Dendritic cell treated with granulocyte-macrophage colony-stimulating factor and Interleukin-4, amounts not matched to agents 40 ng/mL and 50 ng/mL, for 4 days (primary cell): ENCODE measurements around the gene GATA3.

Source experiments
- H3K27ac Mint-ChIP-seq: one replicate; pipeline ENCODE4 v1.8.0; 2022; ENCODE audit warnings: mild to moderate bottlenecking, mixed read lengths
- H3K27me3 Mint-ChIP-seq: one replicate; pipeline ENCODE4 v1.8.0; 2022; ENCODE audit warnings: mild to moderate bottlenecking, mixed read lengths
- H3K36me3 Mint-ChIP-seq: one replicate; pipeline ENCODE4 v1.8.0; 2022; ENCODE audit warnings: low read depth, mixed read lengths
- H3K4me1 Mint-ChIP-seq: one replicate; pipeline ENCODE4 v1.8.0; 2022; ENCODE audit warnings: low read depth, mixed read lengths
- H3K4me3 Mint-ChIP-seq: one replicate; pipeline ENCODE4 v1.8.0; 2022; ENCODE audit warnings: mild to moderate bottlenecking, moderate library complexity, mixed read lengths
- H3K9me3 Mint-ChIP-seq: one replicate; pipeline ENCODE4 v1.8.0; 2022; ENCODE audit warnings: mixed read lengths
- intact Hi-C: fragments of 100-400 bp; cut with micrococcal nuclease; formaldehyde crosslinking; loops from one replicate; pipeline ENCODE4 v1.15.0; 2022

The GATA3 gene

GRCh38 chr10:8043569-8044306 lies 10.8 kb upstream of the GATA3 start:
- H3K4me3 Mint-ChIP-seq = no peak overlapping the region
- H3K9me3 Mint-ChIP-seq = no peaks in the 10 kb centered on the region
- no peak overlapping the region for H3K27ac Mint-ChIP-seq
- H3K27me3 Mint-ChIP-seq = peaks cover 97% of the 10 kb centered on the region
- intact Hi-C loops = no loop called here
- no peaks in the 10 kb centered on the region for H3K36me3 Mint-ChIP-seq
- H3K4me1 Mint-ChIP-seq = peaks cover 37% of the 10 kb centered on the region

DNA sequence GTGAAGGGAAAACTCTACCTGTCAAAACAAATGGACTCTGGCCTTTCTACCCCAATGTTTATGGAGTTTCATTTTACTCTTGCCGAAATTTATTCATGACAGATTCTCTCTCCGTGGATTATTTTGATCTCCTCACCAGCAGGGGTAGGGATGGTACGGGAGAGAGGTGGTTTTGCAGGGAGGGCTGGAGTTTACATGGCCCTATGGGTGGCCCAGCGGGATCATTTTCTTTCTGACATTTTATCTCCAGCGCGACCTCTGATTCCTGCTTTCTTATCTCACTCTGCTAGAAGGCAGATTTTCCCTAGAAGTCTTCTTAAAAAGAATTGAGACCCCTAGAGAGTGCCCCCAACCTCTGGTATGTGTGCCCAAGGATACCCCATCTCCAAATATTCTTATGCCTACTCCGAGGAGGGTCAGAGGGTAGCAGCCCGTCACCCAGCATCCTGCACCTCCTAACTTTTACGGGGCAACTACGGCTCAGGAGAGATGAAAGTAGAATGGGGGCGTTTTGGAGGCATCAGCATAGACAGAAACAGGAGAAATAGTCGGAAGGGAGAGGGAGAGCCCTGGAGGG lies 10.1 kb upstream of the GATA3 start:
- no peak overlapping the region for H3K4me3 Mint-ChIP-seq
- H3K36me3 Mint-ChIP-seq = no peaks in the 10 kb centered on the region
- H3K4me1 Mint-ChIP-seq = peaks cover 39% of the 10 kb centered on the region
- H3K27ac Mint-ChIP-seq = no peak overlapping the region
- H3K9me3 Mint-ChIP-seq = no peaks in the 10 kb centered on the region
- intact Hi-C loops = no loop called here
- peaks cover 96% of the 10 kb centered on the region for H3K27me3 Mint-ChIP-seq

DNA sequence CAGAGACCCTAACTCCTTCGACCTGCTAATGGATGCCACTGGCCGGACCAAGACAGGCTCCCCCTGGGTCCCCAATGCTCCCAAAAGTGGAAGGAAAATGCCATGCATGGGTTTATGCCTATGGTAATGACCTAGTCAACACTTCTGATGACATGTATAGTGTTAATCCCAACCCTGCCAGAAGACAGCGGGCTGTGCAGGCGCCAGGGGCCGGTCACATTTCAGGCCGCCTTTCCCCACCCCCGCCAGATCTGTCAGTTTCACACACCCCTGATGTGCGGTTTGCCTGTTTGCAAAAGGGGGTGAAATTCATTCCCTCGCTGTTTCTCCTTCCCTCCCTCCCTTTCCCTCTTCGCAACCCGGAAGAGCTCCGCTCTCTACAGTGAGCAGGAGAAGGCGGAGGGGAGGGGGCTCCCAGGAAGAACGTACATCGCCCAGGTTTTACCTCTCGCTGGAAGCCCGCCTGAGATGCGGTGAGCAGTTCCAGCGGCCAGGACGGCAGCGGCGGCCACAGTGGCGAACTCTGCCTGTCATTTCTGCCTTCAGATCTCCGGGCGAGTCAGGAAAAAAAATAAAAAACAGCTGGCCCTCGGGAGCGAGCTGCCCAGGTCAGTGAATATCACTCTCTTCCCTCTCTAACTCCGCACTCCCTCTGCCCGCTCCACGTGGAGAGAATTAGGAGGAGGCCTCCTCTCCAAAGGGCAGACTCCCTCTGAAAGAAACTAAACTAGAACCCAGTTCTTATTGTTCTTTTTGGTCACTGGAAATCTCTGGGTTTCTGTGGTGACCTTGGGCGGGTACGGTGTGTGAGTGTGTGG lies 9.4 kb upstream of the GATA3 start:
- Mint-ChIP-seq H3K9me3 (no peaks in the 10 kb centered on the region), H3K27ac (no peak overlapping the region), H3K36me3 (no peaks in the 10 kb centered on the region), H3K4me1 (peaks cover 37% of the 10 kb centered on the region), H3K27me3 (peaks cover 94% of the 10 kb centered on the region), H3K4me3 (peak overlapping the region; percentile 24)
- intact Hi-C loops = no loop called here

- Mint-ChIP-seq H3K4me1 (peaks cover 45% of the 10 kb centered on the region), H3K4me3 (no peak overlapping the region), H3K9me3 (no peaks in the 10 kb centered on the region), H3K27me3 (peaks cover 94% of the 10 kb centered on the region), H3K27ac (no peak overlapping the region), H3K36me3 (no peaks in the 10 kb centered on the region)
- intact Hi-C loops = no loop called here
Observed at GRCh38 chr10:8045726-8046494, 8.6 kb upstream of the GATA3 start.

- no peaks in the 10 kb centered on the region for H3K36me3 Mint-ChIP-seq
- intact Hi-C loops = no loop called here
- H3K4me3 Mint-ChIP-seq = no peak overlapping the region
- no peak overlapping the region for H3K27ac Mint-ChIP-seq
- H3K9me3 Mint-ChIP-seq = no peaks in the 10 kb centered on the region
- H3K27me3 Mint-ChIP-seq = peaks cover 95% of the 10 kb centered on the region
- peaks cover 49% of the 10 kb centered on the region for H3K4me1 Mint-ChIP-seq
Observed at GRCh38 chr10:8047452-8048280, 6.8 kb upstream of the GATA3 start.

GRCh38 chr10:8048281-8049008 lies 6.0 kb upstream of the GATA3 start:
- intact Hi-C loops = no loop called here

GRCh38 chr10:8049045-8049864 lies 5.2 kb upstream of the GATA3 start:
- Mint-ChIP-seq H3K4me1 (peaks cover 54% of the 10 kb centered on the region), H3K4me3 (no peak overlapping the region), H3K27ac (no peak overlapping the region), H3K9me3 (no peaks in the 10 kb centered on the region), H3K27me3 (peaks cover 94% of the 10 kb centered on the region), H3K36me3 (no peaks in the 10 kb centered on the region)
- intact Hi-C loops = no loop called here

More at GRCh38 chr10:8048281-8049008, 6.0 kb upstream of the GATA3 start:
- Mint-ChIP-seq H3K9me3 (no peaks in the 10 kb centered on the region), H3K4me3 (no peak overlapping the region), H3K4me1 (peaks cover 52% of the 10 kb centered on the region), H3K36me3 (no peaks in the 10 kb centered on the region), H3K27me3 (peaks cover 95% of the 10 kb centered on the region), H3K27ac (no peak overlapping the region)

DNA sequence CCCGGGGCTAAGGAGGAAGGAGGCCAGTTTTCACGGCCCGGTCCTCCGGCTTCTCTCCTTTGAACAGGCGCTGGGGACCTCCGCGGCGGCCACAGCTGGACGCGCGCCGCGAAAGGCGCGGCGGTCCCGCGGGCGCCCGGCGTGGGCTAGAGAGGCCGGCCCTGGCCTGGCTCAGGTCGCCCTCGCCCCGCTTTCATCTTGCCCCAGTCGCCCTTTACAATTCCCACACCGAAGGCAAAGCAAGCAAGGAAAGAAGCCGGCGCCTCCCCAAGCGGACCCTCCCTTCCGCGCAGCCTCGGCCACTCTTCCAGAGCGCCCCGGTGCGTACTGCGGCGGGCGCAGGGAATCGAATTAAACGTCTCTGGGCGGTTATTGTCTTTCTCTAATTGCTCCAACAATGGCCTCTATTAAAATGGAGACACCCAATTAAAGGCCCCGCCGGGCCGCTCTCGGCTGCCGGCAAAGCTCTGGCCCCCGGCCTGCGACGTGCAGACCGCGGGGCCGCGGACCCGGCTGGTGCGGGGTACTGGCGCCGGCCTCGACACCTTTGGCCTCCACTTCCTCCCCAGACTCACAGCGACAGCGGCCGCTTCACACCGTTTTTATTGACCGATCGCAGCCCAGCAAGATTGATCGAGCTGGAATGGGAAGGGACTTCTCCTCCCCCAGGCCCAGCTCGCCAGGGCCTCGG lies 4.5 kb upstream of the GATA3 start:
- Mint-ChIP-seq H3K27ac (no peak overlapping the region), H3K9me3 (no peaks in the 10 kb centered on the region), H3K27me3 (peaks cover 92% of the 10 kb centered on the region), H3K4me3 (peak overlapping the region; percentile 51), H3K4me1 (peaks cover 53% of the 10 kb centered on the region), H3K36me3 (no peaks in the 10 kb centered on the region)
- intact Hi-C loops = no loop called here

- Mint-ChIP-seq H3K27me3 (peaks cover 92% of the 10 kb centered on the region), H3K4me3 (peak overlapping the region; percentile 34), H3K36me3 (no peaks in the 10 kb centered on the region), H3K4me1 (peaks cover 53% of the 10 kb centered on the region), H3K9me3 (no peaks in the 10 kb centered on the region), H3K27ac (no peak overlapping the region)
- intact Hi-C loops = no loop called here
Observed at GRCh38 chr10:8050556-8051108, 3.9 kb upstream of the GATA3 start.

GRCh38 chr10:8051109-8051821 lies 3.2 kb upstream of the GATA3 start:
- Mint-ChIP-seq H3K36me3 (no peaks in the 10 kb centered on the region), H3K4me1 (peaks cover 53% of the 10 kb centered on the region), H3K27me3 (peaks cover 92% of the 10 kb centered on the region), H3K9me3 (no peaks in the 10 kb centered on the region), H3K4me3 (no peak overlapping the region), H3K27ac (no peak overlapping the region)
- intact Hi-C loops = no loop called here

GRCh38 chr10:8051851-8052257 lies 2.6 kb upstream of the GATA3 start:
- H3K27ac Mint-ChIP-seq = no peak overlapping the region
- intact Hi-C loops = no loop called here
- H3K36me3 Mint-ChIP-seq = no peaks in the 10 kb centered on the region
- peaks cover 58% of the 10 kb centered on the region for H3K4me1 Mint-ChIP-seq
- no peaks in the 10 kb centered on the region for H3K9me3 Mint-ChIP-seq
- H3K27me3 Mint-ChIP-seq = peaks cover 92% of the 10 kb centered on the region
- H3K4me3 Mint-ChIP-seq = no peak overlapping the region
